Measurements from ENCODE around the gene DCTN3.
A peak's percentile ranks its signal among the peaks of the same experiment; 100 is the strongest.
"Not testable (repeated sequence)": the region's sequence is repeated elsewhere in the genome, so short reads cannot be mapped to it uniquely, and the experiment has no call there.

DCTN3 gene

DNA sequence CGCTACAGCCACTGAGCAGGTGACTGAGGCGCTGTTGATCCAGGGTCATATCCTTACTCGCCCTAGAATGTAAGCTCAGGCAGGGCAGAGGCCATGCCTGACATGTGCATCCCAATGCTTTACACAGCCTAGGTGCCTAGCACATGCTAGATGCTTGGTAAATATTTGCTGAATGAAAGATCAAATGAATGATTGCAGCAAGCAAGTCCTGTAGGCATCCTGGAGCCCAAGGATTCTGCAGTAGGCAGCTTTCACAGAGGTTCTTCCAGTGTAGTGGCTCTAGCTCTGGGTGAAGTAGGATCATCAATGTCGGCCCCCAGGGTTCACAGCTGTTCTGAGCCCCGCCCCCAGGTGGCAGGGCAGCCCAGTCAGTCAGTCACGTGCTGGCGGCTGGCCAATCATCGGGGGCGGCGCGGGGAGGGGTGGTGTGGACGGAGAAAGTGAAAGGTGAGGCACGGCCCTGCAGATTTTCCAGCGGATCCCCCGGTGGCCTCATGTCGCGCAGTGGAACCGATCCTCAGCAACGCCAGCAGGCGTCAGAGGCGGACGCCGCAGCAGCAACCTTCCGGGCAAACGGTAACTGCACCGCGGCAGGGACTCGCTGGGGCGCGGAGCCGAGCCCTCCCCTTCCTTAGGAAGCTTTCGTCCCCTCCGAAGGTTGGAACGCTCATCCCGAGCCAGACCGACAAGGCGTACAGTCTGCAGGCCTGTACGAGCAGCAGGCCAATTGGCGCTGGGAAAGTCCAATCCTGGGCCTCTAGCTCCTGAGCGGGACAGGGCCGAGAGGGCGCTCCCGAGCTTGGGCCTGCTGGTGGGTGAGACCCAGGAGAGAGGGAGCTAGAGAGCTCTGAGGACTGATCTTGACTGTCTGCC is 26.2 kb upstream of the DCTN3 start, which contains the start of gene GALT:
Gene GALT, plus strand, starts transcription at position 465 of the 873 bp plus-strand sequence. Its CDS starts 30 bp downstream, at position 495.
- DNase-seq: peak; percentile 87 to 95 (median 92)

DNA sequence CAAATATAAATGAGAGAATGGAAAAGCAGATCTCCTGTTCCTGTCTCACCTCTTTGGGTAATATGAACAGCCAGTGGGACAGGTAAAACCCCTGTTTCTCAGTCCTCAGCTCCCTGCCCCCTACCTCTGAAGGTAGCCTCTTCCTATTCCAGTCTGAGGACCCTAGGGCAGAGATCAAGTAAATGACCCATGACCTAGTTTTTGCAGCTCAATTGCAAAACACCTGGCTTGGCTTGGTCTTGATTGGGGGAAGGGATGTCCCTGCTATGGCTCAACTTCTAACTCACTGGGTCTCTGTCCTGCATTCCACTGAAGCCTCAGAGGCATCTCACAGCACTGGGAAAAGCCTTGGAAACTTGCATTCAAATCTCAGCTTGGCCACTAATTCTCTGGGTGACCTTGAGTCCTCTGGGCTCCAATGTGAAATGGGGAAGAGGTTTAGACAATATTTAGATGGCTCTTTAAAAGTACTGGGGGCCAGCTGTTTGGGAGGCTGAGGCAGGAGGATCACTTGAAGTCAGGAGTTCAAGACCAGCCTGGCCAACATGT is 24.5 kb upstream of the DCTN3 start:
- DNase-seq: no peak

DNA sequence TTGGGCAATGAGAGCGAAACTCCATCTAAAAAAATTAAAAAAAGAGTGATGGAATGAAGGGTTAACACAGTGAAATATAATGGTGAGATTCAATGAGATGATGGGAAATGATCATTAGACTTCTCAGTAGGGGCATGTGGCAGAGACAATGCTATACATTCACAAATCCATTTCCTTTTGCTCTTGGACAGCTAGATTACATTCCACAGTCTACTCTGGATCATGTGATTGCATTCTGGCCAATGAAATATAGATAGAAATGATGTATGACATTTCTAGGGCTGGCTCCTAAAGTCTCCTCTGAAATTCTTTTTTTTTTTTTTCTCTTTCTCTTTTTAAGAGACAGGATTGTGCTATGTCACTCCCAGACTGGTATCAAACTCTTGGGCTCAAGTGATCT is 22.4 kb upstream of the DCTN3 start:
- DNase-seq: no peak

DNA sequence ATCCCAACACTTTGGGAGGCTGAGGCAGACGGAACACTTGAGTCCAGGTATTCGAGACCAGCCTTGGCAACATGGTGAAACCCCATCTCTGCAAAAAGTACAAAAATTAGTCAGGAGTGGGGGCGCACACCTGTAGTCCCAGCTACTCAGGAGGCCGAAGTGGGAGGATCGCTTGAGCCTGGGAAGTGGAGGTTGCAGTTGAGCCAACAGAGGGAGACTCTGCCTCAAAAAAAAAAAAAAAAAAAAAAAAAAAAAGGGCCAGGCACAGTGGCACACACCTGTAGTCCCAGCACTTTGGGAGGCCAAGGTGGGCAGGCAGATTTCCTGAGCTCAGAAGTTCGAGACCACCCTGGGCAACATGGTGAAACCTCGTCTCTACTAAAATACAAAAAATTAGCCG is 19.0 kb upstream of the DCTN3 start:
- DNase-seq: not testable (repeated sequence)

DNA sequence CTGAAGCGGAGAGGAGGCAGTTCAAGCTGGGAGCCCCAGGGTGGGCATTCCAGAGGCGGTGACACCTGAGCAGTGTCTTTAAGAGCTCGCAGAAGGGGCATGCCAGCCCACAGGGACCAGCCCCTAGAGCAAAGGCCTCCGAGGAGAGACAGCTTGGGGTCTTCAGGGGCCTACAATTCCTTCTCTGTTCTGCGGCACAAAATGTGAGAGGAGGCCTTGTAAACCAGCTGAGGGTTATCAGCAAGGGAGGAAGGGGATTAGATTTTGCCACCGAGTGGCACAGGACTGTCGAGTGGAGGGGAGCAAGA is 17.8 kb upstream of the DCTN3 start:
- no peak for DNase-seq

GRCh38 chr9:34637356-34638137 is 17.3 kb upstream of the DCTN3 start, which contains the start of gene SIGMAR1:
TSS of gene SIGMAR1 (minus strand) at chr9:34637787. CDS start at chr9:34637697, 90 bp downstream.
- peak; percentile 85 to 90 (median 88) for DNase-seq

DNA sequence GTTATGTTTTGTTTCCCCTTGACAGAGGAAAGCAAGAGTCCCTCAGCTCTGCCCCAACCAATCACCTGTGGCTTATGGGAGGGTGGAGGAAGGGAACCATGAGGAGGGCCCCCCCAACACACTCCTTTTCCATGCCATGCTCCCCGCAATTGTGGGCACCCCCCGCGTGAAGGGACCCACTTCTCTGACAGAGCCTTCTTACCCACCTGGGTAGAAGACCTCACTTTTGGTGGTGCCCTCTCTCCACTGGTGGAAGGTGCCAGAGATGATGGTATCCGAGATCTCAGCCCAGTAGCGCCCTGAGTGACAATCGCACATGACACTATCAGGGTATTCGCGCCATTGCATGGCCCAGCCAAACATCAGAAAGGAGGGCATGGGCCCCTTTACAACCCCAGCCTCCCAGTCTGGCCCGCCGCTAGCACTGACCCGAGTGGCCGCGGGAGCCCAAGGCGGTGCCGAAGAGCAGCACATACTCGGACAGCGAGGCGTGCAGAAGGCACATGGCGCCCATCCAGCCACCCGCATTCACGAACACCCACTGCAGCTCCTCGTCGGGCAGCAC is 16.6 kb upstream of the DCTN3 start:
- peak in 1 of 4 experiments; percentile 18 for DNase-seq

DNA sequence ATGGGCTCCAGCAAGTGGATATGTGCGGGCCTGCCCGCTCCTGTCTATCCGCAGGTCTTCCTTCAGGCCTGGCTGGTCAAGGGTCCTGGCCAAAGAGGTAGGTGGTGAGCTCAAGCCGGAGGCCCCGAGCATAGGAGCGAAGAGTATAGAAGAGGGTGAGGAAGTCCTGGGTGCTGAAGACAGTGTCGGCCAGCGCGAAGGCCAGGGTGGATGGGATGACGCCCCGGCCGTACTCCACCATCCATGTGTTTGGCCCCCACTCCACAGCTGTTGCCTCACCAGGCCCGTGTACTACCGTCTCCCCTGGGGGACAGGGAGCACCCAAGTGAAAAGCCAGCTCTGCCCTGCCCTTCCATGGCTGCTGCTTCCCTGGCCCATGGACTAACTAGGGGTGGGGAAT is 15.3 kb upstream of the DCTN3 start:
- no peak for DNase-seq

DNA sequence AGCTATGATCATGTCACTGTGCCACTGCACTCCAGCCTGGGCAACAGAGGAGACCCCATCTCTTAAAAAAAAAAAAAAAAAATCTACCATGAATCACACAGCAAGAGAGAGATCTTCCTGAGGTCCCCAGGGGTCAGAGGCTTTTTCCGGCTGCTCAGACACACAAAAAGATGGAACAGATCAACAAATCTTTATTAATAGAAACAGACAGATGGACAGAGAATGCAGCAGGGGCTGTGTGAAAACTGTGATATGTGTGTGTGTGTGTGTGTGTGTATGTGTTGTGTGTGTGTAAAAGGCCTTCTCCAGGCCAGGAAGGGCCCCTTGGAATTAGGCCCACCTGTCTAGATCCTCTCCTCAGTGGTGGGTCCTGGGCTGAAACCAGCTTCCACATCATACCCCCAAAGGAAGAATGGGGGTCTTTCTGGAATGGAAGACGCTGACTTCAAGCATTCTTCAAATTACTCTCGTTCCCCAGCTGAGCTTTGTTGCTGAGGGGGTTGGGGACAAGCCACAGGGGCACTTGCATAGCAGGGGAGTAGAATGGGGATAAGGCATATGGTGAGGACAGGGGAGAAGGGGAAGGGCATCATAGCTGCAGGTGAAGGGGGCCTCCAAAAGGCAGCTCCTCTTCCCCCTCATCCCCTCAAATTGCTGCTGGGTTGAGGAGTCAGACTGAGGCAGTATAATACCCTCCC is 14.4 kb upstream of the DCTN3 start:
- DNase-seq: no peak

- peak; percentile 48 to 64 (median 58) for DNase-seq
Observed at GRCh38 chr9:34633851-34634550, 13.7 kb upstream of the DCTN3 start.

DNA sequence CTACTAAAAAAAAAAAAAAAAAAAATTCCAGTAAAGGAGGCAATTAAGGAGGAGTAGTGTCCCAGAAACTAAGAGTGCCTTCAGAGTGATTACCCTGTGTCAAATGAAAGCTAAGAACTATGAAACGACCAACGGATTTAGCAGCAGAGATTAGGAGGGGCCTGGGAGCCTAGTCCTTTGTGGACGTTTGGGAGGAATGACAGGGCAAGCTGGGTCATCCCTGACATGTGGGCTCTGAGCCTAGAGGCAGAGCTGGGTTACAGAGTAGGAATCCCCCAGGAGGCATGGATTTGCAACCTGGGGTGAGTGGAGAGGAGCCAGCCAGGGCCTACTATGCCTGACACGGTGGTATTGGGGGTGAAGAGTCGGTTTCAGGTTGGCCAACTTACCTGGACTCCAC is 12.9 kb upstream of the DCTN3 start:
- no peak for DNase-seq

DNA sequence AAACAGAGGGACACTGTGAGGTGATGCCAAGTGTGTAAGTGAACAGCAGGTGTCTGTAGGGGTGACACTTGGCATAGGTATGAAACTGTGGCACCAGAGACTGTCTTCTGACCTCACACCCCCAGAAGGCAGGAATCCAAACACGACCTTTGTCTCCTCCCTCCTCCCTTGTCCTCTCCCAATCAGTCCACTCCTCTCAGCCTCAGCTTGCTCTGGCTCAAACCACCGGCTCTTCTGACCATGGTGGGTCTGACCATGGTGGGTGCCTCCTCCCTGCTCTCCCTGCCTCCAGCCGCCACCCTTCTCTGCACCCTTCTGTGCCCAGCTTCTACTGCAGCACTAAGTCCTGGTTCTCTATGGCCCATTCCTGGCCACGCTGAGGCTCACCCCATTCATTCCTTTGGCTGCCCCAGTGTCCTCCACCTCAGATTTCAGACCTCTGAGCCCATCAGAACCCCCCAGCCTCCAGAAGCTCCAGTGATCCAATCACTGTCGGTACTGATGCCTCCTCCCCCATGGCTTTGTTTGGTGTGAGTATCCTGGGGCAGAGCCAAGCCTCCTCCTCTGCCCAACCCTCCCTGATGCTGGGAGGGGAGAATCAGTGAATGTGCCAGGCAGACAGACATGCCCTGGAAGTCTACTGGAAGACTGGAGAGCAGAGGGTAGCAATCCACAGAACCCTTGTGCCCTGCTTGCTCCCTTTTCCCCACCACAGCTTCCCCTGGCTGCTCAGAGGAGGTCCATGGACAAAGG is 10.3 kb upstream of the DCTN3 start:
- no peak for DNase-seq

DNA sequence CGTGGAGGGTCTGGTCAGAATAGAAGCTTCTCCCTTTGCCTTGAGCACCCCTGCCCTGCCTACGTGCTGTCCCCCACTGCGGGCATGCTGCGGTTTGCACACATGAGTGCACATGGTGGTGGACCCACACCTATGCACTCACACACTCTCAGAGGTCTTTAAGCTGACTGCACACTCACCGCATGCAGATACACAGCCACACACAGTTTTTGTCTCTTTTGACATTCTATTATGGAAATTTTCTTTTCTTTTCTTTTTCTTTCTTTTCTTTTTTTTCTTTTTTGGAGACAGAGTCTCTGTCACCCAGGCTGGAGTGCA is 9.2 kb upstream of the DCTN3 start:
- no peak for DNase-seq

DNA sequence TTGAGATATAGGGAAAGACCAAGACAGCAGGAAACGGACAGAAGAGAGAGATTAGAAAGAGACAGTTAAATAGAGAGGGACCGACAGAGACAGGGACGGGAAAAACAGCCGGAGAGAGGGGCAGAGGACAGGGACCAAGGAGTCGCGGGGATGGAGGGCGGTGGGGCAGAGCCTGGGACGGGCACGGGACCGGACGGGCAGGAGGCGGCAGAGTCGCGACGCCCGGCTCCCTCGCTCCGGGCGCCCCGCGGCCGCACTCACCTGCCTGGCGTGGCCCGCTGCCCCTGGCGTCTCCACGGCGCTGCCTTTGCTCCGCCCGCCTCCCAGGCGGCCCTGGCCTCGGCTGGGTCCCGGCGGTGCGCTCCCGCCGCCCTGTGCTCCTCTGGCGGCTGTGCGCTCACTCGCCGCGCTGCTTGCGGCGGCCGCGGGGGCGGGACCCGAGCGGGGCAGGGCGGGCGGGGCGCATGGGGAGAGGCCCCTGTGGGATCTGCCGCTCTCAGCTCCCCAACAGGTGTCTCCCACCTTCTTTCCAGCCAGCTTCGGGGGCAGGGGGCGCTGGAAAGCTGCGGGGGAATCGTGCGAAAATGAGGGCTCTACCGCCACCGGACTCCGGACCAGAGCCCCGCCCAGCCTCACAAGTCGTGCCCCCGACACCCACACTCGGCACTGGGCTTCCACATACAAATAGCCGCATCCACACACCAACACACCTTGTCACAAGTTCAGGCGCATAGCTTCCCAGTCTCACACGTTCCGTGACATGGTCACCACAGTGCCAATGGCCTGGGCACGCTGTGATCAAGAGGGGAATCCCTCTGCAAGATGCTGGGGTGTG is 8.6 kb upstream of the DCTN3 start, which contains the start of gene ARID3C:
Gene ARID3C, minus strand, starts transcription at position 411 of the 835 bp plus-strand sequence. CDS start 1,052 bp downstream, outside the sequence.
- DNase-seq: peak in 1 of 4 experiments; percentile 14

GRCh38 chr9:34627716-34628655 is 7.7 kb upstream of the DCTN3 start:
- DNase-seq: no peak

DNA sequence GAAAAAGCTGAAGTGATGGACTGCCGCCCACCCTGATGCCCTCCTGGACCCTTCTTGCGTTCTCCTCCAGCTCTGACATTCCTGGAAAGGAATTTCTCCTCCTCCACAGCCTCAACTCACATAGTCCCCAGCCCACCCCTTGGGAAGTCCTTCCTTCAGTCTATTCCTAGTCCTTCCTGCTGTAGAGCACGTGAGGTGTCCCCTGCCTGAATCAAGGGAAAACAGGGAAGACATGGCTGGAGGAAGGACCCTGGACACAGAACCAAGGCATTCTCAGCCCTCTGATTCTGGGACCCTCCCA is 4.8 kb upstream of the DCTN3 start:
- DNase-seq: no peak

DNA sequence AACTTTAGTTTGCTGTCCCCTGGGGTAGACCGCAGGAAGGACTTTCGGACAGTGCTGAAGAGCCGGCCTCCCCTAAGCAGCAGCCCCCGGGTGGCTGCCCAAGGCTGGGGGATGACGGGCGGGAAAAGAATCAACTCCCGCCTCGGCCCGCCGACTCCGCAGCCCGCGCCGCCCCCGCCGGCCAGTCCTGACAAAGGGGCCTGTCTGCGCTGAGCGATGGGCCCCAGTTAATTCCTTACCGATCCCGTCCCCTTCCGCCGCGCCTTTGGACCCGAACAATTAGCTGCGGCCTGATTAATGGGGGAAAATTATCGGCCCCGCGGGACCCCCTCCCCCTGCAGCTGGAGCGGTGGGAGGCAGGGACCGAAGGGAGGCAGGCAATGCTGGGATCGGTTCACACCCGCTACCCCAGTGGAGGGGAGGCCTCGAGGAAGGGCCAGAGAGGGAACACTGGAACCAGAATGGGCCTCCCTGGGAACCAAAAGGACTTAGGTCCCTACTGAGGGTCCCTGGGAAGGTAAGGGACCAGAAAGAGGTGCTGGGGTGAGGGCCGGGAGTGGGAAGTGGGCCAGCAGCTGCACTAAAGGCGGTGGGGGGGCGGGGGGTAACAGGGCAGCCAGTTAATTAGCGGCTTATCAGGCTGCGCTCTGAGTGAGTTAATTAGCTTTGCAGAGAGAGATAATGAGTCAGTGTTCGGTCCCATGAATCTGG is 4.3 kb upstream of the DCTN3 start:
- DNase-seq: no peak

DNA sequence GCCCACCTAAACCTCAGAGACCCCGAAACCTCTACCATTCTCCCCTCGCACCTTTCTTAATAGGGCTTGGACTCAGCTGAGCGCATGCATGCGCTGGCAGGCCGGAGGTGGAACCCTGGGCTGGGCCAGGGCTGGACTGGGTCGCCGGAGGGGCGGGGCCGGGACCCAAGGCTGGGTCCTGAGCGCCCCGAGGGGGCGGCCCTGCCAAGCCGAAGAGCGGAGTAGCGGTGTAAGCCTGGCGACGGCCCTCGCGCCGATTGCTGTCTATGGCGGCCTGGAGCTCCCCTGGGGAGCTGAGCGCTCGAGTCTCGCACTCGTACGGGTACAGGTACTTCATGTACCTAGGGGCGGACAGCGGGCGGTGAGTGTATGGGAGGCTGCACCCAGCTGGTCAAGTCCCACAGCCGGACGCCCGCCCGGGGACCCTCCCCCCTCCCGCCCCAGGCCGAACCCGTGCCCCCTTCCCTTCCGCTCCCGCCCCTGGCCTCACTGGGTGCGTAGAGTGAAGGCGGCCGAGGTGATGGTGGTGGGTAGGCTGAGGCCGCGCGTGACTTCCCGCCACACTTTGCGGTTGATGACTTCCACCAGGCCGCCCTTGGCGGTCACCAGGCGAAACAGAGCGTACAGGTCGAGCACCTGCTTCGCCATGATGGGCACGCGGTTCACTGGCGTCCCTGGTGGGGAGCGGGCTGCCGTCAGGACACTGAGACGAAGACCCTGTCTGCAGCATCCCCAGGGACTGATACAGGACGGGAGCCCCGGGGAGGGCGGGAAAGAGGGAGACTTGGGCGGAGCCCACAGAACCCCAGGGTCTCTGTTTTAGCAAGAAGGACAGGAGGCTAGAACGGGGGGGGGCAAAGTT is 3.3 kb upstream of the DCTN3 start:
- DNase-seq: peak in 1 of 4 experiments; percentile 21

Measured in activated CD4-positive, CD25-positive, alpha-beta regulatory T cell (primary cell).